Activated CD8-positive, alpha-beta memory T cell treated with anti-CD3 and anti-CD28 coated beads, Interleukin-2, amount 10 ng/mL, durations not matched to agents 7 days and 5 days (primary cell): Measurements from ENCODE around the gene GEMIN8. TPM values are rescaled to one million over a fixed set of nuclear protein-coding genes. Genes with fewer than 3 reads are reported as not detected.

Source experiments
- ATAC-seq: fragments of 150-1000 bp; cut with Tn5 transposase; one replicate; pipeline ENCODE4 v1.10.0; 2021; ENCODE audit warnings: moderate library complexity
- CTCF ChIA-PET: fragments of 350-600 bp; sonication (Branson Sonifier 250); formaldehyde crosslinking; loops from one replicate; lab custom pipeline; 2021; ENCODE audit warnings: antibody characterized with exemption; lab: Charles Lee
- DNase-seq: peaks from one replicate; pipeline ENCODE4 v3.0.0-alpha.2; 2020
- H3K27ac Mint-ChIP-seq: one replicate; pipeline ENCODE4 v1.8.0; 2021; ENCODE audit warnings: mild to moderate bottlenecking, mixed read lengths
- H3K27me3 Mint-ChIP-seq: one replicate; pipeline ENCODE4 v1.8.0; 2021; ENCODE audit warnings: mixed read lengths
- H3K36me3 Mint-ChIP-seq: one replicate; pipeline ENCODE4 v1.8.0; 2021; ENCODE audit warnings: mild to moderate bottlenecking, mixed read lengths
- H3K4me1 Mint-ChIP-seq: one replicate; pipeline ENCODE4 v1.8.0; 2021; ENCODE audit warnings: mixed read lengths
- H3K4me3 Mint-ChIP-seq: one replicate; pipeline ENCODE4 v1.8.0; 2021; ENCODE audit warnings: mild to moderate bottlenecking, moderate library complexity, mixed read lengths
- H3K9me3 Mint-ChIP-seq: one replicate; pipeline ENCODE4 v1.8.0; 2022; ENCODE audit warnings: low read depth, mixed read lengths
- total RNA-seq, 2 experiments: library from RNA; stranded (reverse); gene quantifications; one replicate each; pipeline ENCODE4 v1.2.3, GENCODE V29; 2021

Gene GEMIN8
- total RNA-seq, 2 experiments from 2014 or later, result 11.7 to 12.7 TPM

DNA sequence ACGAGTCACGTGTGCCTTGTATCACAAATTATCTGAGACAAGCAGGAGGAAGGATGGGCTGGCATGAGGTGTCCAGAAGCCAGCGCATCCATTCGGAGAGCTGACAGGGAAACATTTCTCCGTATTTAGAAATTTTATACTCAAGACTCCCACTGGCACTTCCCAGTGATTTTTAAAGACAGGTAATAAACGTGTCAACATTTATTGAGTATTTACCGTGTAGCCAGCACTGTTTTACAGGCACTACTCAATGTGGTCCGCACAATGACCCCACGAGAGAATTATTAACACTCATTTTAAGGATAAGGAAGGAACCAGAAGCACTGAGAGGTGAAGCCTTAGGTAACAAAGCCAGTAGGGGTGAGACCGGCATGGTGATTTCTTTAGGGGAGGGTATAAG lies 23.2 kb downstream of the GEMIN8 start:
- Mint-ChIP-seq H3K36me3 (peaks cover 13% of the 10 kb centered on the region), H3K4me3 (no peak overlapping the region), H3K27me3 (no peaks in the 10 kb centered on the region), H3K27ac (no peak overlapping the region), H3K4me1 (no peaks in the 10 kb centered on the region), H3K9me3 (no peaks in the 10 kb centered on the region)
- CTCF ChIA-PET, result no interaction called here
- ATAC-seq, result no peak
- DNase-seq, result no peak

GRCh38 chrX:14003876-14004425 lies 25.7 kb downstream of the GEMIN8 start:
- no peak for DNase-seq
- ATAC-seq, result no peak
- CTCF ChIA-PET, result interaction anchor here (0.5 kb wide), 1 partner anchor 1058 kb away, joined by 3 read pairs; no protein-coding TSS in a partner anchor
- no peak overlapping the region for H3K4me3 Mint-ChIP-seq
- H3K27me3 Mint-ChIP-seq, result no peaks in the 10 kb centered on the region
- no peaks in the 10 kb centered on the region for H3K4me1 Mint-ChIP-seq
- no peaks in the 10 kb centered on the region for H3K9me3 Mint-ChIP-seq
- H3K36me3 Mint-ChIP-seq, result peaks cover 13% of the 10 kb centered on the region
- H3K27ac Mint-ChIP-seq, result no peak overlapping the region

- Mint-ChIP-seq H3K4me3 (no peak overlapping the region), H3K27ac (no peak overlapping the region), H3K36me3 (peaks cover 10% of the 10 kb centered on the region), H3K4me1 (no peaks in the 10 kb centered on the region), H3K27me3 (no peaks in the 10 kb centered on the region), H3K9me3 (no peaks in the 10 kb centered on the region)
- ATAC-seq (no peak), DNase-seq (no peak)
- CTCF ChIA-PET, result no interaction called here
Measured at GRCh38 chrX:14003028-14003427, 26.7 kb downstream of the GEMIN8 start.

GRCh38 chrX:13996650-13997049 lies 33.0 kb downstream of the GEMIN8 start:
- no peak for DNase-seq
- no peaks in the 10 kb centered on the region for H3K27me3 Mint-ChIP-seq
- no peak overlapping the region for H3K27ac Mint-ChIP-seq
- H3K36me3 Mint-ChIP-seq, result no peaks in the 10 kb centered on the region
- H3K4me1 Mint-ChIP-seq, result no peaks in the 10 kb centered on the region
- no peak overlapping the region for H3K4me3 Mint-ChIP-seq
- no peaks in the 10 kb centered on the region for H3K9me3 Mint-ChIP-seq
- CTCF ChIA-PET, result no interaction called here
- ATAC-seq, result no peak

- H3K9me3 Mint-ChIP-seq, result no peaks in the 10 kb centered on the region
- no peak overlapping the region for H3K27ac Mint-ChIP-seq
- DNase-seq (no peak), ATAC-seq (no peak)
- no peaks in the 10 kb centered on the region for H3K27me3 Mint-ChIP-seq
- CTCF ChIA-PET, result no interaction called here
- no peaks in the 10 kb centered on the region for H3K4me1 Mint-ChIP-seq
- no peaks in the 10 kb centered on the region for H3K36me3 Mint-ChIP-seq
- H3K4me3 Mint-ChIP-seq, result no peak overlapping the region
Measured at GRCh38 chrX:13994536-13995080, 35.1 kb downstream of the GEMIN8 start.

DNA sequence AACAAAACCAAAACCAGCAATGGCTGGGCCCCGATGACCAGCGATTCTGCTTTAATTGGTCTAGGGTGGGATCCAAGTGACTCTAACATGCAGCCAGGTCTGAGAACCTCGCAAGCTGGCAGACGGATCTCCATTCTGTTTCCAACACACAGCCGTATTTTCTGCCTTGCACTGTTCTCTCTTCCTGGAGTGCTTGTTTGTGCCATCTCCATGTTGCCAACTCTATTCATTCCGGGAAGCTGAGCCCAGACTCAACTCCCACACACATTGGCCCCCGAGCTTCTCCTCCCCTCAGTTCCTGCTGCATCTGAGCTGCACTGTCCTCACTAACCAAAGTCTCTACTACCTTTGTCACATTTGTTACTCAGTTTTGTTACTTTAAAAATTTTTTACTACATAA lies 35.6 kb downstream of the GEMIN8 start:
- Mint-ChIP-seq H3K4me1 (no peaks in the 10 kb centered on the region), H3K36me3 (no peaks in the 10 kb centered on the region), H3K27me3 (no peaks in the 10 kb centered on the region), H3K4me3 (no peak overlapping the region), H3K27ac (no peak overlapping the region), H3K9me3 (no peaks in the 10 kb centered on the region)
- CTCF ChIA-PET, result no interaction called here
- ATAC-seq (no peak), DNase-seq (no peak)

DNA sequence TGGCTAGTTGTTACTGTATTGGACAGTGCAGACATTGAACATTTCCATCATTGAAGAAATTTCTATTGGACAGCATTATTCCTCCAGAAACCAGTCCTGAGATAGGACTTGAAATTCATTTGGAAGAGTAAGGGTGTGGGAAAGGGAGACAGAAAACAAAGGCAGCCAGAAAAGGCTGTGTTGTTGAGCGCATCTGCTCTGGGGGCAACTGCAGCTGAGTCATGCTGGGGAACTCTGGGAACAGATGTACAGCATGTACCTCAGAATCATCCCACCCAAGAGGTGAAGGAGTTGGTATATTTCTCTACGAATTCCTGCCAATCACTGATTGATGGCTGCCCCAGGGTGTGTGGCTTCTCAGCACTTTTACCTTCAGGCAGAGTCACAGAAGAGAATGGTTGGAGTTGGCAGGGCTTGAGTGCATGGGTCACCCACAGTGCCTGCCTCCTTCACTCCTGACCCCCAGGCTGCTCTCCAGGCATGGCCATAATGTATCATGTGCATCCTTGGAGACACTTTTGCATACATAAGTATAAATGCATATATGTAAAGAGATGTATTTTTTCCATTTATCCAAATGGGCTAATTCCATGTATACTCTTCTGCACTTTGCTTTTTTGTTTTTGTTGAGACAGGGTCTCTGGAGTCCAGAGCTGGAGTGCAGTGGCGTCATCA lies 39.4 kb downstream of the GEMIN8 start:
- Mint-ChIP-seq H3K36me3 (no peaks in the 10 kb centered on the region), H3K27ac (no peak overlapping the region), H3K27me3 (peaks cover 6% of the 10 kb centered on the region), H3K9me3 (no peaks in the 10 kb centered on the region), H3K4me1 (peaks cover 6% of the 10 kb centered on the region), H3K4me3 (no peak overlapping the region)
- CTCF ChIA-PET, result no interaction called here
- ATAC-seq (no peak), DNase-seq (no peak)

DNA sequence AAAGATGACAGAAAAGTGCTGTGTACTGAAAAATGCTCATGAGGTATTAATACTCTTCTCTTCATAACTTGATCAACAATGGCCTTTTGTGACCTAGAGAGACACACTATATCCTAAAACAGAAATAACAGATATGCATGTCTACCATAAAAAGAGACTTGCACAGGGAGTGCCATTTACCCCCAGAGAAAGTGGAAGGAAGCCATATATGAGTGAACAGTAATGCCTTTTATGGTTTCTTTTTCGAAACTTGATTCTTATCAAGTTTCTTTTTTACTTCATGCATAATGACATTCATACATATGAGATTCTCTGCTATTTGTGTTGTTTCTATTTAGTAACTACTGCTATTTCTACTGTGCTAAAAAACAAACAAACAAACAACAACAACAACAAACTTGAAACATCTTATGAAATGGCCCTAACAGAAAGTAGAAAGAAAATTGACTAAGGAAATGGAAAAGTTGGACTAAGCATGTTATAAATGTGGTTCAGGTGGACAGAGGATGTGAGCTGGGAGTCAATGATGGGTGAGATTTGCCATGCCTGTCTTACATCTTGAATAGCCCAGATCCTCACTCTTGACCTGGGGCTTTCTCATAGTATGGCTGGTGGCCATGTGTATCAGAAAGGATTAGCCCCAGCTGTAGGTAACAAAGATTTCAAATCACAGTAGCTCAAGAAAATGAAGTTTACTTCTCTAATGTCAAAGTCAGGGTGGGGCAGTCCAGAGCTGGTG lies 43.8 kb downstream of the GEMIN8 start:
- peaks cover 2% of the 10 kb centered on the region for H3K9me3 Mint-ChIP-seq
- no peak overlapping the region for H3K27ac Mint-ChIP-seq
- H3K36me3 Mint-ChIP-seq, result peaks cover 2% of the 10 kb centered on the region
- H3K4me3 Mint-ChIP-seq, result no peak overlapping the region
- peak; percentile 30 for ATAC-seq
- H3K27me3 Mint-ChIP-seq, result peaks cover 9% of the 10 kb centered on the region
- CTCF ChIA-PET, result no interaction called here
- peaks cover 6% of the 10 kb centered on the region for H3K4me1 Mint-ChIP-seq
- no peak for DNase-seq

DNA sequence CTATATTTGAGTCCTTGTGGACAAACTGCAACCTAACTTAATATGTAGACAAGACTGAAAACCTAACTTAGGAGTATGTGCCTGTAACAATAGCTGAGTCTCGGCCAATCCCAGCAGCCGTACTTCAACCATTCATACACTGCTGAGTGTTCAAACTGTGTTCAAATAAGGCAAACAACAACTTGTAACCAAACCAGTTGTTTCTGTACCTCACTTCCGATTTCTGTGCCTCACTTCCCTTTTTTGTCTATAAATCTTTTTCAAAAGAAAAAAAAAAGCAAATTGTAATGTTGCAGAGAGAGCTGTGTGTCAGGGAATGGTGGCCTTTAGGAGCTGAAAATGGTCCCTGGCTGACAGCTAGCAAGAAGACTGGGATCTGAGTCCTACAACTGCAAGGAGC lies 46.0 kb downstream of the GEMIN8 start:
- H3K27ac Mint-ChIP-seq, result no peak overlapping the region
- H3K9me3 Mint-ChIP-seq, result peaks cover 2% of the 10 kb centered on the region
- H3K4me3 Mint-ChIP-seq, result no peak overlapping the region
- peaks cover 9% of the 10 kb centered on the region for H3K27me3 Mint-ChIP-seq
- peaks cover 2% of the 10 kb centered on the region for H3K36me3 Mint-ChIP-seq
- peaks cover 6% of the 10 kb centered on the region for H3K4me1 Mint-ChIP-seq
- ATAC-seq, result no peak
- CTCF ChIA-PET, result no interaction called here
- no peak for DNase-seq

GRCh38 chrX:13968198-13968597 lies 61.5 kb downstream of the GEMIN8 start:
- no peak for DNase-seq
- no peaks in the 10 kb centered on the region for H3K36me3 Mint-ChIP-seq
- no peak overlapping the region for H3K27ac Mint-ChIP-seq
- no peaks in the 10 kb centered on the region for H3K9me3 Mint-ChIP-seq
- no peaks in the 10 kb centered on the region for H3K4me1 Mint-ChIP-seq
- CTCF ChIA-PET, result no interaction called here
- H3K27me3 Mint-ChIP-seq, result no peaks in the 10 kb centered on the region
- no peak overlapping the region for H3K4me3 Mint-ChIP-seq
- ATAC-seq, result no peak

DNA sequence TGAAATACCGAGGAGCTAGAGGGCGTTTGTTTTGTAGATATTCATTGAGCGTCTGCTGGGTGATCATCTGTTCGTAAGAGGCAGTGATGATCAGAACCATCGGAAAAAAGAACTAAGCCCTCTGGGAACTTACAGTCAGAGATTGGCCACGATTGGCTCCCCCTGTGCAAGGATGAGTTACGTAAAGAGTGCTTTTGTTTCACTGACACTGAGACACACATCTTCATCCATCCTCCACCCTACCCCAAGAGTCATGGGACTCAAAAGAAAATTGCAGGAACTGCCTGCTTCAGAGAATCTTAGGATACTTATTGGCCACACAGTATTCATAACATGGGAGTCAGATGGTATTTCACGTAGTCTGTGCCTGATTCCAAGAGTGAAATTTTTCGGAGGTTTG lies 62.1 kb downstream of the GEMIN8 start:
- no peak overlapping the region for H3K4me3 Mint-ChIP-seq
- DNase-seq (no peak), ATAC-seq (no peak)
- H3K9me3 Mint-ChIP-seq, result no peaks in the 10 kb centered on the region
- no peaks in the 10 kb centered on the region for H3K27me3 Mint-ChIP-seq
- no peaks in the 10 kb centered on the region for H3K4me1 Mint-ChIP-seq
- H3K27ac Mint-ChIP-seq, result no peak overlapping the region
- no peaks in the 10 kb centered on the region for H3K36me3 Mint-ChIP-seq
- CTCF ChIA-PET, result no interaction called here

DNA sequence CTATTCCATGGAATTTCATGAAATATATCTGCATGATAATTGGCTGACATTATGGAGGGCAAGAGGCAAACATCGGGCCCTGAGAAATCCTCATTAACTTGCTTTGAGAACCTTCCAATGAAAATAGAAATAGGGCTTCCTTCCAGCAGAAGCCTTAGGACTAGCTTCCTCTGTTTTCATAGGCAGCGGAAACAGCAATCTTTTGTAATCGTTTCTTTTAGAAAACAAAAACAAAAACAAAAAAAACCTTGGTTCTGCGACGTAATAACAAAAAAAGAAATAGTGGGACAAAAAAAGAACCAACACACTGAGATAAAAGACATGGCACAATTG lies 62.9 kb downstream of the GEMIN8 start:
- H3K4me3 Mint-ChIP-seq, result no peak overlapping the region
- H3K9me3 Mint-ChIP-seq, result no peaks in the 10 kb centered on the region
- CTCF ChIA-PET, result no interaction called here
- DNase-seq (no peak), ATAC-seq (no peak)
- no peaks in the 10 kb centered on the region for H3K27me3 Mint-ChIP-seq
- no peak overlapping the region for H3K27ac Mint-ChIP-seq
- H3K36me3 Mint-ChIP-seq, result no peaks in the 10 kb centered on the region
- H3K4me1 Mint-ChIP-seq, result no peaks in the 10 kb centered on the region

DNA sequence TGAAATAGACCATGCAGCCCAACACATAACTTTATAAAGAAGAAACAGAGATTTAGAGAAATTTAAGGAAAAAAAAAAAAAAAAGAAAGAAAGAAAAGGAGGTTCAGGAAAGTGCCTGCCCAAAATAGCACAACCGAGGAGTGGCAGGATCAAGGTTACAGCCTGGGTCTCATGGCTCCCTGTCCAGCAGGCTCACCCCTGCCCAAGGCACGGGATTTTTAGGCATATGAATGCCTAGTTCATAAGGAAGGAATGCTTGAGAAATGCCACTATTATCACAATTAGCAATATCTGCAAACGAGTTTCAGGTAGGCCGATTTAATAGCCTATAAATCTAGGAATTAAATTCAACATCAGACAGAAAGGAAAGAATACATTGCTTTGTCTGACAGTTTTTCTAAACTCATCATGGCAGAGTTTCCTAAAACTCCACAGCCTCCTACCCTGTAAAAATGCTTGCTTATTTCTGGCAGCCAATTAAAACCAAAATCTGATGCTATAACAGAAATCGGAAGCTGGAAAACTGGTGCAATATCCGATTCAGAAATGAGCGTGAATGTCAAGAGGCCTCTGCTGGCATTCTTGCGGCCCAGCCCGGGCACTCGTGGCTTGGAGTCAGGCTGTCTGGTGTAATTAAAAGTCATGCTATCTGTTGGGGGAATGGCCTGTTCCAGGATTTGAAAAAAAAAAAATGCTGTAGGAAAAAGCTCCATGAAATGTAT lies 63.5 kb downstream of the GEMIN8 start:
- no peak for DNase-seq
- no peaks in the 10 kb centered on the region for H3K4me1 Mint-ChIP-seq
- no peak overlapping the region for H3K4me3 Mint-ChIP-seq
- no peak overlapping the region for H3K27ac Mint-ChIP-seq
- CTCF ChIA-PET, result no interaction called here
- H3K36me3 Mint-ChIP-seq, result no peaks in the 10 kb centered on the region
- ATAC-seq, result no peak
- H3K27me3 Mint-ChIP-seq, result no peaks in the 10 kb centered on the region
- H3K9me3 Mint-ChIP-seq, result no peaks in the 10 kb centered on the region
